C4-2B (cell line): Measurements from ENCODE around the gene MNDA.

Experiments
- H3K27ac ChIP-seq: fragments of 450-650 bp; 2 replicates; pipeline ENCODE4 v1.5.1; 2017
- ZFX ChIP-seq: fragments of 450-650 bp; IDR thresholded peaks from 2 replicates; pipeline ENCODE4 v1.6.1; 2017
- TF ChIP-seq, protein P1 (sequence below): fragments of 450-650 bp; conservative IDR thresholded peaks from 2 replicates; pipeline ENCODE4 v1.5.1; 2017; ENCODE audit warnings: mild to moderate bottlenecking

MNDA gene

DNA sequence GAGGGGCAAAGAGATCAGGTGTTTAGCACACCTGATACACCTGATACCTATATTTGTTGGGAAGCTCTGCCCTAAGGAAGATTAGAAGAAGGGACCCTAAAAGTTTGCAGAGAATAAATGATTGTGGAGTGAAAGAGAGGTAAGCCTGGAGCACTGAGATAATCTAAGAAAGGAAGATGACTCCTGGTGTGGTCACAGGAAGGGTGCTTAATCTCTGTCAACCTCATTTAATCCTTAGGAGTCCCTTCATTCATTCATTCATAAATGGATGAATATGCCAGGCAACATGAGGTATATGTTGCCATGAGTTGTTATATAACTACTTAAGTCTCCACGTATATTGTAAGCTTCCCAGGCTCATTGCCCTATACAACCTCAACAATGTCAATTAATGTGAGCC, 16.2 kb upstream of the MNDA start:
- H3K27ac ChIP-seq: no peak overlapping the region
- TF ChIP-seq ZFX: no peak
- TF ChIP-seq, protein P1, sequence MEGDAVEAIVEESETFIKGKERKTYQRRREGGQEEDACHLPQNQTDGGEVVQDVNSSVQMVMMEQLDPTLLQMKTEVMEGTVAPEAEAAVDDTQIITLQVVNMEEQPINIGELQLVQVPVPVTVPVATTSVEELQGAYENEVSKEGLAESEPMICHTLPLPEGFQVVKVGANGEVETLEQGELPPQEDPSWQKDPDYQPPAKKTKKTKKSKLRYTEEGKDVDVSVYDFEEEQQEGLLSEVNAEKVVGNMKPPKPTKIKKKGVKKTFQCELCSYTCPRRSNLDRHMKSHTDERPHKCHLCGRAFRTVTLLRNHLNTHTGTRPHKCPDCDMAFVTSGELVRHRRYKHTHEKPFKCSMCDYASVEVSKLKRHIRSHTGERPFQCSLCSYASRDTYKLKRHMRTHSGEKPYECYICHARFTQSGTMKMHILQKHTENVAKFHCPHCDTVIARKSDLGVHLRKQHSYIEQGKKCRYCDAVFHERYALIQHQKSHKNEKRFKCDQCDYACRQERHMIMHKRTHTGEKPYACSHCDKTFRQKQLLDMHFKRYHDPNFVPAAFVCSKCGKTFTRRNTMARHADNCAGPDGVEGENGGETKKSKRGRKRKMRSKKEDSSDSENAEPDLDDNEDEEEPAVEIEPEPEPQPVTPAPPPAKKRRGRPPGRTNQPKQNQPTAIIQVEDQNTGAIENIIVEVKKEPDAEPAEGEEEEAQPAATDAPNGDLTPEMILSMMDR: no peak

DNA sequence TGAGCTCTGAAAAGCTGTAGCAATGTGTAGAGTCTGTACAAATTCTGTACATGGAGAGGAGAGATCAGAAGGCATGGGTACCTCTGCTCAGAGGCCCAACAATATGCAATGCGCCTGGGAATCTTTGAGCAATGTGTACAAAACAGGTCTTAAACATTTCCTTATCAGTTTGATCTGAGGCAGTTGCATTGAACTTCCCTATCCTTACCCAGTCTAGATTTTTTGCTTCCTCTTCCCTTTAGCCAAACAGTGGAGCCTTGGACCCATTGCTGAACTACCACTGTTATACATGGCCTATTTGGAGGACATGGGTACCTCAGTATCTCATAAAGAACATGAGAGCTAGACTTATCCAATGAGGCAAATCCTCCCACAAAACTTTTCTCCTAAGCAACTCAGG, 12.6 kb upstream of the MNDA start:
- no peak overlapping the region for H3K27ac ChIP-seq
- TF ChIP-seq, protein P1: no peak
- TF ChIP-seq ZFX: no peak

DNA sequence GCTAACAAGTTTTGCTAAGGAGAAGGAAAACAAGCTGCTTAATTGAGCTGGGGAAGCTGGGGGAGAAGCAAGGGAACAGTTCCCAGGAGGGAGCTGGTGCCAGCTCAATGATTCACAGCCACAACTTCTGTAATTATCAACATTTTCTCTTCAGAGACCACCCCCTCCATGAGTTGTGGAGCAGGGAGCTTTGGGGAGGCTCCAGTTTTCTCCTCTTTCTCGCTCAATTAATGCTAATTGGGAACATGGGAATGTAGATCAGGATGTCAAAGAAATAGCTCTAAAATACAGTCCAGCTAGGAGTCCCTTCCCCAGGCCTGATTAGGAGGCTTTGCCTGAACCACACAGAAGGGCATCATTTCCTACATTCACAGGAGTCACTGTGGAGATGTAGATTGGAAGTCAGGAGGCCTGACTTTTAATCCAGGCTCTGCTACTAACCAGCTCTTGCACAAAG, 12.1 kb upstream of the MNDA start:
- TF ChIP-seq, protein P1: no peak
- TF ChIP-seq ZFX: no peak
- H3K27ac ChIP-seq: no peak overlapping the region

DNA sequence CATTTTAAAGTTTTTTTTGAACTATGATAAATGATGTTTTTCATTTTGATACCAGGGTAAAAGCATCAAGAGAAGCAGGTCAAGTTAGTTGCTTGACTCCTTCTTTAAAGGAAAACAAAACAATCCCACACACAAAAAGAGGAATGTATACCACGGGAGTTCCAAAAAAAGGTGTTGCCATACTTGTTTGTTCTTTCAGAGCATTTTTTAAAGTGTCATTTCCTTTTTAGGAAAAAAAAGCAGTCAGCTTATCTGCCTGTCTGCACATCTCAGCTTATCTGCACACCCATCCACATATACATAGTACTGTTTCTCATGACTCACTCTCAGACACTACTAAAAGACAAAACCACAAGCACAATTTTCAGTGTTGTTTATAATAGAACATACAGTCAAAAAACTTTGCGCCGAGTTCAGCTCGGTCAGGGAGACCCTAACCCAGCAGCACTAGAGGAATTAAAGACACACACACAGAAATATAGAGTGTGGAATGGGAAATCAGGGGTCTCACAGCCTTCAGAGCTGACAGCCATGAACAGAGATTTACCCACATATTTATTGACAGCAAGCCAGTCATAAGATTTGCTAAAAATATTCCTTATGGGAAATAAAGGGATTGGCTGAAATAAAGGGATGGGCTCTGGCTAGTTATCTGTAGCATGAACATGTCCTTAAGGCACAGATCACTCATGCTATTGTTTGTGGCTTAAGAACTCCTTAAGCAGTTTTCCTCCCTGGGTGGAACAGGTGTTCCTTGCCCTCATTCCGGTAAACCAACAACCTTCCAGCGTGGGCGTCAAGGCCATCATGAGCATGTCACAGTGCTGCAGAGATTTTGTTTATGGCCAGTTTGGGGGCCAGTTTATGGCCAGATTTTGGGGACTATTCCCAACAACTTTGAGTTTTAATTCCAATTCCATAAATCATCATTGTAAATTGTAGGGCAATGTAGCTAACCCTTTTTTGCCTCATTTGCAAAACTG, 11.4 kb upstream of the MNDA start:
- H3K27ac ChIP-seq: no peak overlapping the region
- no peak for TF ChIP-seq ZFX
- TF ChIP-seq, protein P1: no peak

DNA sequence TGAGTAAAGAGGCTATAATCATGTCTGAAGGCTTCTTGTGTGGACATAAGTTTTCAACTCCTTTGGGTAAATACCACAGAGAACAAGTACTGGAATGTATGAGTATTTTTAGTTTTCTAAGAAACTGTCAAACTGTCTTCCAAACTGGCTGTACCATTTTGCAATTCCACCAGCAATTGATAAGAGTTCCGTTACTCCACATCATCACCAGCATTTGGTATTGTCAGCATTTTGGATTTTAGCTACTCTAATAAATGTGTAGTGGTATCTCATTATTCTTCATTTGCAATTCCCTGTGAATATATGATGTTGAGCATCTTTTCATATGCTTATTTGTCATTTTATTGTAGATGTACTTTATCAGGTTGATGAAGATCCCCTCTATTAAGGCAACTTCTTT, 9.4 kb upstream of the MNDA start:
- H3K27ac ChIP-seq: no peak overlapping the region
- TF ChIP-seq, protein P1: no peak
- no peak for TF ChIP-seq ZFX

DNA sequence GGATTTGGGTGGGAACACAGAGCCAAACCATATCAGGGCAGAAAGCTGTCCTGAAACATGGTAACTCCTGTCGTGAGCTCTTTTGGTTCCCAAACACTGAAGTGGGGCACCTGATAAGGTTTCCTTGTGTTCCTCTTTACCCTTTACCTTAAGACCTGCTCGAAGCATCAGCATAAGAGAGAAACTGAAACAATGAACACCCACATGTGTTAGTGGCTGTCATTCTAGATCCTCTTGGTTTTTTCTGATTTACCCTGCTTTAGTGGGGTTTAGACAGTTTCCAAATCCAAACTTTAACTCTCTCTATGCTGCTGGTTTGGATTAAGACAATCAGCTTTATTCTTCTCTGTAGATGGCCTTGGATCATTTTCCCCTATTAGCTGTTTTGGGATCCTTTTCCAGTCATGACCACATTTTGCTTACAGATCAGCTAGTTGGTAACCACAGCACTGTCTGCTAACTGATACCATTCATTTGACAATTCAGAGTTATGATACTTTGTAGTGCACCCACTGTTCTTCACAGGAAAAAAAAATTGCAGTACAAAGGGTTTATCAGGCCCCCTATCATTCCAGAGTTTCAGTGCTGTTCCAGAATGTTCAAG, 975 bp upstream of the MNDA start:
- H3K27ac ChIP-seq: no peak overlapping the region

More for the DNA sequence above, 975 bp upstream of the MNDA start:
- TF ChIP-seq, protein P1: no peak
- no peak for TF ChIP-seq ZFX
